IMR-90 (cell line): ENCODE measurements around the gene ITPKB.

ENCODE experiments used
- BHLHE40 ChIP-seq: fragments of 150-350 bp; IDR thresholded peaks from 2 replicates; pipeline ENCODE4 v1.6.1; 2016; ENCODE audit warnings: mild to moderate bottlenecking, low read depth, low read length
- CEBPB ChIP-seq: IDR thresholded peaks from 2 replicates; pipeline ENCODE4 v1.6.1; 2012; ENCODE audit warnings: low read depth, low read length, improper control_type of control experiment
- CHD1 ChIP-seq: IDR thresholded peaks from 2 replicates; pipeline ENCODE4 v1.6.1; 2012; ENCODE audit warnings: low read depth, low read length, improper control_type of control experiment
- CTCF ChIP-seq: conservative IDR thresholded peaks from 2 replicates; pipeline ENCODE4 v1.5.1; 2012; ENCODE audit warnings: mild to moderate bottlenecking, low read depth, low read length, improper control_type of control experiment
- ELK1 ChIP-seq: fragments of 150-350 bp; IDR thresholded peaks from 2 replicates; pipeline ENCODE4 v1.6.1; 2016; ENCODE audit warnings: low read depth, mild to moderate bottlenecking, low read length, moderate library complexity, borderline replicate concordance
- MAFK ChIP-seq: IDR thresholded peaks from 2 replicates; pipeline ENCODE4 v1.6.1; 2012; ENCODE audit warnings: low read depth, low read length, improper control_type of control experiment
- MAZ ChIP-seq: IDR thresholded peaks from 2 replicates; pipeline ENCODE4 v1.6.1; 2012; ENCODE audit warnings: low read depth, mild to moderate bottlenecking, low read length, improper control_type of control experiment, moderate library complexity, borderline replicate concordance
- MXI1 ChIP-seq: IDR thresholded peaks from 2 replicates; pipeline ENCODE4 v1.6.1; 2012; ENCODE audit warnings: low read depth, mild to moderate bottlenecking, low read length, moderate library complexity, borderline replicate concordance
- POLR2A ChIP-seq: IDR thresholded peaks from 2 replicates; pipeline ENCODE4 v1.6.1; 2012; ENCODE audit warnings: mild to moderate bottlenecking, low read depth, low read length
- RCOR1 ChIP-seq: IDR thresholded peaks from 2 replicates; pipeline ENCODE4 v1.6.1; 2012; ENCODE audit warnings: mild to moderate bottlenecking, low read length, improper control_type of control experiment; ENCODE audit not compliant: insufficient replicate concordance
- RFX5 ChIP-seq: IDR thresholded peaks from 2 replicates; pipeline ENCODE4 v1.8.0; 2012; ENCODE audit warnings: low read depth, mild to moderate bottlenecking, low read length, moderate library complexity
- SMC3 ChIP-seq: fragments of 150-350 bp; IDR thresholded peaks from 2 replicates; pipeline ENCODE4 v1.6.1; 2016; ENCODE audit warnings: low read depth, mild to moderate bottlenecking, antibody characterized with exemption, low read length, moderate library complexity
- TF ChIP-seq, protein P1 (sequence below): fragments of 150-350 bp; IDR thresholded peaks from 2 replicates; pipeline ENCODE4 v1.6.1; 2017; ENCODE audit warnings: mild to moderate bottlenecking, antibody characterized with exemption, low read length, low read depth

DNA sequence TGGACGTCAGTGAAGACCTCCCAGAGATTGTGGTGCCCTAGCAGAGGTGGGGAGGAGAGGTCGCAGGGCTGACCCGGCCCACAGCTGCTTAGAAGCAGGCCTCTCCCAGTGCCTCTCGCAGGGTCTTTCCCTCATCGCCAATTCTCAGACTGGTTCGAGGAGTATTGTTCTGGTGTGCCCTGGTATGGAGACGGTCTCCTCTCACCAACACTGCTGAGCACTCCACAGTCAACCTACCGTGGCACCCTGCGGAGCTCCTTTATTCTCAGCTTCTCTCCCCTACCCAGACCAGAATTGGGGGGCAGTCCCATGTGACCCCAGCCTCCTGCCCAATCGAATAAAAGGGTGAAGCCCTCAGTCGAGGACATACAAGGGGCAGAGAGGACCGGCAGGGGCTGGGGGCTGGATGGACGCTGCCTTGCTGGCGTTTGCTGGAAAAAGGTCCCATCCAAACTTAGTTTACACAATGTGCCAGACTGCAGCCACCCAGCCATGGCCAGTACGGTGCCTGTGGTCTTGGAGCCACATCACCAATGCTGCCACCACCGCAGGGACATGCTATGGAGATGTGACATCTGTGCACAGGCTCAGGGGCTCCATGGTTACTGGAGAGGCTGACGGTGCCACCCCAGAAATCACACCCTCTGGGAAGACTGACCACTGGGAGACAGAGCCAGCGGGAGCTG is 109.7 kb downstream of the ITPKB start:
- TF ChIP-seq CTCF, result no peak
- TF ChIP-seq SMC3, result no peak
- TF ChIP-seq, protein P1, sequence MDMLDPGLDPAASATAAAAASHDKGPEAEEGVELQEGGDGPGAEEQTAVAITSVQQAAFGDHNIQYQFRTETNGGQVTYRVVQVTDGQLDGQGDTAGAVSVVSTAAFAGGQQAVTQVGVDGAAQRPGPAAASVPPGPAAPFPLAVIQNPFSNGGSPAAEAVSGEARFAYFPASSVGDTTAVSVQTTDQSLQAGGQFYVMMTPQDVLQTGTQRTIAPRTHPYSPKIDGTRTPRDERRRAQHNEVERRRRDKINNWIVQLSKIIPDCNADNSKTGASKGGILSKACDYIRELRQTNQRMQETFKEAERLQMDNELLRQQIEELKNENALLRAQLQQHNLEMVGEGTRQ, result no peak
- no peak for TF ChIP-seq MAFK
- no peak for TF ChIP-seq POLR2A
- no peak for TF ChIP-seq RFX5
- no peak for TF ChIP-seq BHLHE40
- TF ChIP-seq CHD1, result no peak
- no peak for TF ChIP-seq CEBPB
- no peak for TF ChIP-seq RCOR1
- TF ChIP-seq MAZ, result no peak
- TF ChIP-seq MXI1, result no peak
- TF ChIP-seq ELK1, result no peak
